CD4-positive, alpha-beta T cell treated with Interleukin-17A for 4 hours (primary cell): ENCODE data around the gene ULBP1.
A peak's percentile ranks its signal among the peaks of the same experiment; 100 is the strongest.
"Not testable (repeated sequence)": the region's sequence is repeated elsewhere in the genome, so short reads cannot be mapped to it uniquely, and the experiment has no call there.

Experiments
- DNase-seq: peaks from one replicate; pipeline ENCODE4 v3.0.0-alpha.2; 2020; ENCODE audit warnings: mixed read lengths

The ULBP1 gene

GRCh38 chr6:149934249-149935156, 29.2 kb upstream of the ULBP1 start:
- DNase-seq, result peak; percentile 79

GRCh38 chr6:149935246-149935645, 28.5 kb upstream of the ULBP1 start:
- DNase-seq, result no peak

GRCh38 chr6:149935668-149936067, 28.1 kb upstream of the ULBP1 start:
- DNase-seq, result no peak

GRCh38 chr6:149936743-149937142, 27.0 kb upstream of the ULBP1 start:
- no peak for DNase-seq

- DNase-seq, result not testable (repeated sequence)
Observed at GRCh38 chr6:149938013-149938570, 25.7 kb upstream of the ULBP1 start.

GRCh38 chr6:149938571-149939355, 25.0 kb upstream of the ULBP1 start:
- peak; percentile 43 for DNase-seq

- no peak for DNase-seq
Observed at GRCh38 chr6:149939356-149939648, 24.4 kb upstream of the ULBP1 start.

GRCh38 chr6:149939909-149940671, 23.7 kb upstream of the ULBP1 start:
- no peak for DNase-seq

GRCh38 chr6:149940672-149940982, 23.1 kb upstream of the ULBP1 start:
- no peak for DNase-seq

GRCh38 chr6:149941583-149942460, 21.9 kb upstream of the ULBP1 start, which contains the start of gene ULBP2:
TSS of gene ULBP2 (plus strand) at chr6:149942014. CDS start at chr6:149942073, 59 bp downstream.
- DNase-seq, result peak; percentile 93

- no peak for DNase-seq
Observed at GRCh38 chr6:149942461-149942829, 21.3 kb upstream of the ULBP1 start.

- DNase-seq, result not testable (repeated sequence)
Observed at GRCh38 chr6:149943321-149943720, 20.4 kb upstream of the ULBP1 start.

- DNase-seq, result not testable (repeated sequence)
Observed at GRCh38 chr6:149945276-149945675, 18.5 kb upstream of the ULBP1 start.

- DNase-seq, result not testable (repeated sequence)
Observed at GRCh38 chr6:149946631-149947030, 17.1 kb upstream of the ULBP1 start.

GRCh38 chr6:149947533-149947932, 16.2 kb upstream of the ULBP1 start:
- not testable (repeated sequence) for DNase-seq

GRCh38 chr6:149948011-149948410, 15.7 kb upstream of the ULBP1 start:
- no peak for DNase-seq

GRCh38 chr6:149948616-149949015, 15.1 kb upstream of the ULBP1 start:
- no peak for DNase-seq

- DNase-seq, result no peak
Observed at GRCh38 chr6:149950423-149950822, 13.3 kb upstream of the ULBP1 start.

- no peak for DNase-seq
Observed at GRCh38 chr6:149951096-149951495, 12.6 kb upstream of the ULBP1 start.

- no peak for DNase-seq
Observed at GRCh38 chr6:149951626-149952025, 12.1 kb upstream of the ULBP1 start.

GRCh38 chr6:149953390-149953789, 10.4 kb upstream of the ULBP1 start:
- DNase-seq, result not testable (repeated sequence)

- not testable (repeated sequence) for DNase-seq
Observed at GRCh38 chr6:149953934-149954327, 9.8 kb upstream of the ULBP1 start.
